GM19397 (cell line): ENCODE results near the gene NSMCE4A.
"Not testable (repeated sequence)": the region's sequence is repeated elsewhere in the genome, so short reads cannot be mapped to it uniquely, and the experiment has no call there.

ENCODE experiments used
- ATAC-seq: cut with Tn5 transposase; IDR thresholded peaks from one replicate; pipeline ENCODE4 v1.9.1; 2021; ENCODE audit warnings: mild to moderate bottlenecking, moderate library complexity; ENCODE audit not compliant: unreplicated experiment

NSMCE4A gene

DNA sequence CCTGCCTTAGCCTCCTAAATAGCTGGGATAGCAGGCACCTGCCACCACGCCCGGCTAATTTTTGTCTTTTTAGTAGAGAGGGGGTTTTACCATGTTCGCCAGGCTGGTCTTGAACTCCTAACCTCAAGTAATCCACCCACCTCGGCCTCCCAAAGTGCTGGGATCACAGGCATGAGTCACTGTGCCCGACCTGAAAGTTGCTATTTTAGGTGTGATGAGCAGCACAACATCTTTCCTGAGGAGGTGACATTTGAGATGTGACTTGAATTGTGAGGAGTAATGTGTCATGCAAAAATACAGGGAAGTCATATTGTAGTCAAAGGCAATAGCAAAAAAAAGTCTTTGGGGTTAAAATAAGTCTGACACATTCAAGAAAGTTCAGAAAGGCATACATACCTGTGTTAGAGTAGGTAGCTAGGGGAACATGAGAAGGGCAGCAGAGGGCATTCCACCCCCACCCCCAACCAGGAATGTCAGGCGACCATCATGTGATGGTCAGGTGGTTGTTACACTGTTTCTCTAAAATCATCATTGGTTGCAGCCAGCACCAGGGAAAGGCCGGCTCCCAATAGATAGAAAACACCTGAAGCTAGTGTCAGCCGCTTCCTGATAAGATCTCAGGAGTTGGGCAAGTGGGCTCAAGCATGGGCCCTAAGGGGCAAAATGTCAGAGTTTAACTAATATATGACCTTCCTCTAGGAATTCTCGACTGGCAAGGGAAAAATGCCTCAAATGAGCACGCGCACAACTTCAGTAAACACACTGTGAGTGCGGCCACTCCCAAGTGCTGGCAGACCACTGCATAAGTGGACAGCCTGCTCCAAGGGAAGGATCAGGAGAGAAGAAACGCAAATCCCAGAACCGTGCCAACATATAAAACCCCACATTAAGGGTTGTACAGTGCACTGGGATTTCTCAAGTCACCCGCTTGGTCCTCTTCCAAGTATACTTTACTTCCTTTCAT is 13.6 kb upstream of the NSMCE4A start, which contains the start of gene TACC2:
Gene TACC2 (plus strand): TSS at position 803 of the 964 bp plus-strand sequence. CDS start 32,819 bp downstream, outside the sequence.
- ATAC-seq = no peak

- ATAC-seq = no peak
These were observed 9.4 kb upstream of the NSMCE4A start for GRCh38 chr10:121984463-121984862.

- no peak for ATAC-seq
These were observed 8.8 kb upstream of the NSMCE4A start for GRCh38 chr10:121983852-121984251.

- no peak for ATAC-seq
These were observed 6.3 kb upstream of the NSMCE4A start for GRCh38 chr10:121981346-121981745.

- no peak for ATAC-seq
These were observed 3.5 kb upstream of the NSMCE4A start for GRCh38 chr10:121978511-121978910.

- no peak for ATAC-seq
These were observed 1.6 kb upstream of the NSMCE4A start for GRCh38 chr10:121976607-121977006.

DNA sequence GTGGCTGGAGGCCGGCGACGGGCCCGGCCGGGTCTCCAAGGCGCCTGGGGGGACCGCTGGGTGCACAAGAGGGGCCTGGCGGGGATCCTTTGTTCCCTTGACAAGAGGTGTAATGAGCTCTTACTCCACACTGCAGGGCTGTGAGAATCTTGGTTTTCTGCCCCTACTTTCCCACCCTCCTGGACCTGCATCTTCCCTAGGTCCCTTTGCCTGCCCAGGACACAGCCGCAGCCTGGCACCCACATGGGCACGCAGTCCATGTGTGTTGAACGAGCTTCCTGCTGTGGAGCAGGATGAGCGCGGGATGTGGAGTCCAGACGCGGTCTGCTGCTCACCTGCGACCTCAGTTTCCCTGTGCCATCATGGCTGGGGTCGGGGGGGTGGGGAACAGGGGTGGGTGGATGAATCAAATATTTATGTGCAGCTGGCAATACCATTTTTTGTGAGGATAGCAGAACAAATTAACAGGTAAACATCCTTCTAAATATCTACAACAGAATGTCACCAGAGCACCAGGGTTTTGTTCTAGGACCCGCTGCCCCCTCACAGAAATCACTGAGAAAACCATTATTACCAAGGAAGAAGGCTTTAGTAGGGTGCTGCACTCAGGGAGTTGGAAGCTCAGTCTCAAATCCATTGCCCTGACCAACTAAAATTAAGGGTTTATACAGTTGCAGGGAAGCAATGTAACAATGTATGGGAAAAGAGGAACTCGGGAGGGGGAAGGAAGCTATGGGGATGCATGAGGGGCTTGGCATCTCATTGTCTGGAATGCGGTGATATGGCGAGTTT is 474 bp upstream of the NSMCE4A start:
- ATAC-seq = no peak

GRCh38 chr10:121974019-121974534 is 940 bp downstream of the NSMCE4A start:
- ATAC-seq = no peak

DNA sequence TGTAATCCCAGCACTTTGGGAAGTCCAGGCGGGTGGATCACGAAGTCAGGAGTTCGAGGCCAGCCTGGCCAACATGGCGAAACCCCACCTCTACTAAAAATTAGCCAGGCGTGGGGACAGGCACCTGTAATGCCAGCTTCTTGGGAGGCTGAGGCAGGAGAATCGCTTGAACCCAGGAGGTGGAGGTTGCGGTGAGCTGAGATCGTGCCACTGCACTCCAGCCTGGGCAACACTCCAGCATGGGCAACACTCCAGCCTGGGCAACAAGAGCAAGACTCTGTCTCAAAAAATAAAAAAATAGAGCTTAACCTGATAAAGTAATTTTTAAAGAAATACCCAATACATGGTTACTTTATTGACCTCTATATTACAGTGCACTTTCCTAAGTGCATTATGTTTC is 5.9 kb downstream of the NSMCE4A start:
- ATAC-seq = not testable (repeated sequence)

- no peak for ATAC-seq
These were observed 9.0 kb downstream of the NSMCE4A start for GRCh38 chr10:121965996-121966395.

DNA sequence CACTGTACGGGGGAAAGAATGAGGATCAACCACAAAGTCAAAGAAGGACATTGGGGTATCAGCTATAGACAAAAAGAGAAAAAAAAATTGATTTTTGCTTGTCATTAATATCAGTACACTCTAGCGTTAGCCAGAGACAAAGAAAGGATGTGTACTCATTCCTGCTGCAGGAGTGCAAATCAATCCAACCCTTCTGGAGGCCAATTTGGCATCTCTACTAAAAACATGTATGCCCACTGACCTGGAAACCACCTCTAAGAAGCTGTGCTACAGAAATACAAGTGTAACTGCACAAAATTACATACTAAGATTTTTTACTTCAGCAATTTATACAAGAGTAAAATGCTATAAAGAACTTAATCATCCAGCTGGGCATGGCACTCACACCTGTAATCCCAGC is 13.6 kb downstream of the NSMCE4A start:
- ATAC-seq = no peak

DNA sequence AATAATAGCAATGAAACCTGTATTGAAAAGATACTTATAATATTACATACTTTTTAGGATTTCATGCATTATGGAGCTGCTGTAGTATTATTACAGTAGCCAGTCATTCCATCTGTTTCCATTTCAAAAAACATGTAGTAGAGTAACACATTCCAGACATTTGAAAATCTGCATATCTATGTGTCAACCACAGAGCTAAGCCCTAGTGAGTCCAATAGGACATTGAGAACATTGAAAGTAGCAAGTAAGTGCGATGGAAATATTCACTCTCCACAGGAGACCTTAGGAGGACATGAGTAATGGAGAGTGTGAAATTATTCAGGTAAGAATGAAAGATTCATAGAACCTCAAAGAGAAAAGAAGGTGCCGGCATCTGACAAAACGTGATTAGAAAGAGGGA is 15.3 kb downstream of the NSMCE4A start:
- ATAC-seq = no peak

DNA sequence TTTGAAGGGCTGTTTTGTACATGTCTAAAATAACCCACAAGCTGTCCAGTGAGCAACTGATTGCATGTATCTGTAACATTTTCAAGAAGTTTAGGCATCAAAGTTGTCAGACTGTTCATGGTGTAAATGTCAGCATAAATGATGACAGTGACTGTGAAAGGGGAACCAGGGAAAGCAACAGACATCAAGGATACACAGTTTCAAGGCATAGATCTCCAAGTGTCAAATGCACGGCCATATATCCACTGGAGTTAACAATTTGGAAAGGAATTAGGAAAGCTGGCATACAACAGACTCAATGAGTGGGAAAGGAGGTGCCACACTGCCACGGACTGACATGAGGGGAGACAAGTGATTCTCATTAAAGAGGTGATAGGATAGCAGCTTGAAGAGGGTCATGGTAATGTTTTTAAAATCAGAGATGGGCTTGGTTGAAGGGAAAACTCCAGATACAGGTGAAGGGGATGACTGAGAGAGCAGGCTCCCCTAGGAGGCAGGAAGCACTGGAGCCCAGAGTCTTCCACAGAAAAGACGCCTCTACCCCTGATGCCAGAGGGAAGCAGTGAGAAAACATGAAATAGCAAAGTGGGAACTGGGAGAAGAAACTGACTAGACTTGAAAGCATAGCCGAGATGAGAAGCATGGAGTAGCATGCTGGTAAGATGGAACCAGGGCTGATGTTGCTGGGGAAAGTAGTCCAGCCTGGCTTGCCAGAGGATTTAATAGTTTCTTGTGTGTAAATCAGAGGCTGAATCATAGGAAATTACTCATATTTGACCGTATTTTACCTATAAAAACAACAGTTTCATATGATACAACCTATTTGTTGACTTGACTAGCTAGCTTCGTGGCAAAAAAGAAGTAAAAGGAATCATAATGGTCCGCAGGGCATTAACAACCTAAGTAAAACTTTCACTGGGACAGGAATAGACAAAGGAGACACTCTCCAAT is 18.6 kb downstream of the NSMCE4A start:
- no peak for ATAC-seq

- ATAC-seq = no peak
These were observed 22.8 kb downstream of the NSMCE4A start for GRCh38 chr10:121952226-121952625.

DNA sequence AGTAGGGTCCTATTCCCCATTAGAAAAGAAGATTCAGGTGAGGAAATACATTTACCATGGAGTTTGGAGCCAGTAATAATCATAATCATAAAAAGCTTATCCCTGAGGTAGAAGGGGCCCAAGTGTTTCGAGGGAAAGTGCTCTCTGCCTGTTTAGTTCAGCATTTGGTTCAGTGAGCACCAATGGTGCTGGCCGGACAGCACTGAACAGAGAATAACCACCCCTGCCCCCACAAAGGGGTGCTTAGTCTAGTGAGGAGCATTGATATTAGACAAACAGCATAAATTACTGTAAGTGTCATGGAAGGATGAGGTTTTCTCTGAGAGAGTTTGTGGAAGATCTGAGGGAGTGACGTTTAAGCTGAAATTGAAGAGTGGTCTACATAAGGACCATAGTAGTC is 25.6 kb downstream of the NSMCE4A start:
- ATAC-seq = no peak

DNA sequence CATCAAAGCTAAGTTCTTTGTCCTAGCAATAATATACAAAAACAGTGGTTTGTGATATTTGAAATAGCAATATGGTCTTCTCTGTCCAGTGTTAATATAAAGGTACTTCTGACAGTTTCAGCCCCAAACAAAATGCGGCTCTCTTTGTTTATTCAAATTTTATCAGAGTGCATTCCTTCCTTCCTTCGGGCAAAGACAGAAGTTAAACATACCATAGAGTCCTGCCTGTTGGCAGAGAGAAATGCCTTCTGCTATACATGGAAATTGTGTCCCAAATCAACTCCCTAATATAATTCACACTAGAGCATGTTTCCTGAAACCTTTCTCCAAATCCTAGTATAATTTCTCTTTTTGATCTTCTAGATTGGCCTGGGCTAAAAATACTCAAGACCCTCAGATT is 26.0 kb downstream of the NSMCE4A start:
- ATAC-seq = no peak

DNA sequence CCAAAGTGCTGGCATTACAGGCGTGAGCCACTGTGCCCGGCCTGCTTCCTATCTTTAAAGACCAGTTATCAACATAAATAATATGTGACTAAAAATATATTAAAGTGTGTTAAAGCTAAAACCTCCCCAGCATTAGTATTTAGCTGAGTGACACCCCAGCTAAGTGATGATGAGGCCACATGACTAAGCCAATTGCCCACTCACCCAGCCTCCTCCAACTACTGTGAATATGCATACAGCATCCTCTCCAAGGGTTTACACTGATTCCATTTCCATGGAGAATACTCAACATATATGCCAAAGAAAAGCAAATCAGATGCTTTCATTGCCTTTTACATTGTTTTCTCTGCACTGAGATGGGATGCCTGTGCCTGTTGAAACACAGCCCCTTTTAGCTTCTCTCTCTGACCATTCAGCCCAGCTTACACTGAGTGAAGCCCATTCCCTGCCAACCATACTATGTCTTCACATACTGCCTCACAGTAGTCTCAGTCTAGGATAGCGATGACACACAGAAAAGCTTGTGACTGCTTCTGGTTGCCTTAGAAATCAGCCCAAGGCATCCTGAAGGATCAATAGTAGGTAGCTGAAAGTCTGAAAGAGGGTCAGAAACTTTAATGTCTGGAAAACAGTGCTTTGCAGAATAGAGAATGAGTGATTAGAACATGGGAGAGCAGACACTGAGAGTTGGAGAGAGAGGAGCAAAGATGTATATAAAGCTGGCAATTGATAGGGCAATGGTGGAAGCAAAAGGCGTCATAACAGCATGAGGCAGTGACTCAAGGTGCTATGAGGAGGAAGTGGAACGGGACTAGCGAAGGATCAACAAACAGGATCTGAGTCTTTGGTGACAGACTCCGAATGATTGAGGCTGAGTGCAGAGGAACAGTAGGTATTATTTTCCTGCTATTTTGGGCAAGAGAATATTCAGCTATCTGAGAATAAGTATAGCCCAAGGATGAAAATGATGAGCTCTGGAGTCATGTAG is 27.4 kb downstream of the NSMCE4A start:
- ATAC-seq = no peak

GRCh38 chr10:121942749-121943416 is 32.1 kb downstream of the NSMCE4A start:
- no peak for ATAC-seq

DNA sequence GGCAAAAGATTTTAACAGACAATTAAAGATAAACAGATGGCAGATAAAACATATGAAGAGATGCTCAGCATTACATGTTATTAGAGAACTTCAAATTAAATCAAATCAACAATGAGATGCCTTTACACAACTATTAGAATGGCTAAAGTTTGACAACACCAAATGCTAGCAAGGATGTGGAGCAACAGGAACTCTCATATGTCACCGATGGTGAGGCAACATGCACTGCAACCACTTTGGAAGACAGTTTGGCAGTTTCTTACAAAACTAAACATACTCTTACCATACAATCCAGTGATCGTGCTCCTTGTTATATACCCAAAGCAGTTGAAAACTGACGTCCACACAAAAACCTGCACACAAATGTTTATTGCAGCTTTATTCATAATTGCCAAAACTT is 33.5 kb downstream of the NSMCE4A start:
- ATAC-seq = no peak
